Epithelial cell of esophagus (primary cell): ENCODE results near the gene SREBF2.

Source experiments
- DNase-seq: peaks from one replicate; pipeline ENCODE4 v3.0.0; 2010; ENCODE audit warnings: low read depth
- H3K4me3 ChIP-seq: 2 replicates; pipeline ENCODE4 v1.5.1; 2011; ENCODE audit warnings: mild to moderate bottlenecking, low read length, control low read depth
- CTCF ChIP-seq: IDR thresholded peaks from 2 replicates; pipeline ENCODE4 v1.5.1; 2011; ENCODE audit warnings: low read depth, mild to moderate bottlenecking, low read length, control low read depth, inconsistent platforms; ENCODE audit not compliant: insufficient read depth; ENCODE audit errors: missing control alignments

The SREBF2 gene

GRCh38 chr22:41908411-41909309, 75.8 kb downstream of the SREBF2 start:
- no peak for DNase-seq
- no peak for TF ChIP-seq CTCF
- no peak overlapping the region for H3K4me3 ChIP-seq

- TF ChIP-seq CTCF, result no peak
- no peak overlapping the region for H3K4me3 ChIP-seq
- DNase-seq, result no peak
These were observed 76.6 kb downstream of the SREBF2 start for GRCh38 chr22:41909310-41910049.

- TF ChIP-seq CTCF, result no peak
- no peak overlapping the region for H3K4me3 ChIP-seq
- peak; percentile 38 for DNase-seq
These were observed 77.4 kb downstream of the SREBF2 start for GRCh38 chr22:41910050-41911000.

GRCh38 chr22:41911001-41911611, 78.2 kb downstream of the SREBF2 start:
- H3K4me3 ChIP-seq, result no peak overlapping the region
- TF ChIP-seq CTCF, result no peak
- no peak for DNase-seq

- DNase-seq, result no peak
- no peak overlapping the region for H3K4me3 ChIP-seq
- TF ChIP-seq CTCF, result no peak
These were observed 79.6 kb downstream of the SREBF2 start for GRCh38 chr22:41912338-41913039.
